ENCODE measurements around the gene CDH23. TPM values are rescaled to one million over a fixed set of nuclear protein-coding genes. Genes with fewer than 3 reads are reported as not detected.
A peak's percentile ranks its signal among the peaks of the same experiment; 100 is the strongest.

The CDH23 gene
- total RNA-seq, 2 donors from 2014 or later = 0.06 TPM; not detected in 1

DNA sequence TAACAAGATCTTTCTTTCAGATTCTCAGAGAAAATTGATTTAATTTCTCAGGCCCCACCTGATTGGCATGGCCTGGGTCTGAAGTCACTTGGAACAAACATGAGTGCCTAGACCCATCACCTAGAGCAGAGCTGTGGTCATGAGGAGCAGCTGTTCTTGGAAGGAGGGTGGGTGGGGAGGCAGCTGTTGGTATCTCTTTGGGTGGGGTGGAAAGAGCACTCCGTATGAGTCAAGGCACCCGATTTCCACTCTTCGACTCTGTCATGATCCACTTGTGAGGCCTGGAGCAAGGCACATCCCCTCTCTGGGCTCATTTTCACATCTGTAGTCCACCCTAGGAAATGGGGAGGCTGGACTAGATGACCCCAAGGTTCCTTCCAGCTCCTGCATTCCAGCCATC is 166.2 kb downstream of the CDH23 start:
- H3K36me3 Mint-ChIP-seq = no peaks in the 10 kb centered on the region
- ATAC-seq (no peak), DNase-seq (ENCODE audit: low spot score) (no peak)
- no peak overlapping the region for H3K27ac Mint-ChIP-seq
- H3K4me3 Mint-ChIP-seq = no peak overlapping the region
- no peaks in the 10 kb centered on the region for H3K9me3 Mint-ChIP-seq
- peaks cover 23 to 32% of the 10 kb centered on the region in 2 donors for H3K27me3 Mint-ChIP-seq
- no peaks in the 10 kb centered on the region for H3K4me1 Mint-ChIP-seq (ENCODE audit: low read depth in 2 of 2)

DNA sequence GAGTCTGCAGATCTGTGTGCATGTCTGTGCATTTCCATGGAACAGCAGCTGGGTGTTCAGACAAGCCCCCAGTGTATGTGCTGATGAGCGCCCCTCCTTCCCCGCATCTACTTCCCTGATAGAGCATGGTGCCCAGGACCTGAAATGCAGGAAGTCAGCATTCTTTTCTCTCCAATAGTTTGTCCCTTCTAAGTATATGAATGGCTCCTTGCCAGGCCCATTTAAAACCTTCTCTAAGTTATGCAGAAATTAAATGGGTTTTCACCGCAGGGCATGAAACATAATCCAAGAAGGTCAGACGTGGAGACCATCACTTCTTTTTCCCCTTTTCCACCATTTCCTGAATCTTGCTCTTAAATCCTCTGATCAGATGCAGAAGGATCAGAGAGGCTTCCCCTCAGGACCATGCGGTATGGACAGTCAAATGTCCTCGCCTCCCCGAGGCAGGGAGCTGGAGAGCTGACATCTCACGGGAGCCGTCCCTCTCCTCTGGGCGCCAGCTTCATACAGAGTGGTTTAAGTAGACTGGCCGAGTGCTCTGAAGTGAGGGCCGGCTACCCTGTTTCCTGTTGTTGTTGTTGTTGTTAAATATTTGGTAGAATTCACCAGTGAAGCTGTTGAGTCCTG is 167.6 kb downstream of the CDH23 start:
- Mint-ChIP-seq H3K4me3 (no peak overlapping the region), H3K36me3 (no peaks in the 10 kb centered on the region), H3K9me3 (no peaks in the 10 kb centered on the region), H3K4me1 (ENCODE audit: low read depth in 2 of 2) (no peaks in the 10 kb centered on the region), H3K27ac (no peak overlapping the region), H3K27me3 (peaks cover 15 to 20% of the 10 kb centered on the region in 2 donors)
- ATAC-seq (no peak), DNase-seq (ENCODE audit: low spot score) (no peak)

DNA sequence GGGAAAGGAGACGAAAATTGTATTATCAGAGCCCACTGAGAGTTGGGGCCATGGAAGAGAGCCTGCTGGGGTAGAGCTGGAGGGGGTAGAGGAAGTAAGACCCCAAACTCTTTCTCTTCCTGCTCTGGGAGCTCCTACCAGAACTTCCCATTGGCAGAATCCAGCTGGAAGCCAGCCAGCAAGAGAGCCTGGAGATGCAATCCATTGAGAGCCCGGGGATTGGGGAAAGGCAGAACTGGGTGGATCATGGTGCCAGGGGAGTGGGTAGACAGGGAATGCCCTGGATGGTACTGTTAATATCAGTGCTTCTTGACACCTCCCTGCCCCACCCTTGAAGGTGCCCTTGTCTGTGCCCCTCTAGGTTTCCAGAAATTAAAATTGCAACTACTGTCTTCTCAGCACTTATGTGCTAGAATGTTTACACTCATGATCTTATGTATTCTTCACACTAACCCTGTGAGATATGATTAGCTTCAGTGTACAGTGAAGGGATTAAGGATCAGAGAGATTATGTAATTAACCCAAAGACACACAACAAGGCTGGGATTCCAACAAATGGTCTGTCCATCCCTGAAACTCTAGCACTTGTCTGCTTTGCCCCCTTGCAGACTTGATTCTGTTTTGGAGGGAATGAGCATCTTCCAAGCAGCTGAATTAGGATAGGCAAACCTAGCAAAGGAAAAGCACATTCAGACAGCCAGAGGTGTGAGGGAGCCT is 168.7 kb downstream of the CDH23 start:
- no peak overlapping the region for H3K27ac Mint-ChIP-seq
- no peak for DNase-seq (ENCODE audit: low spot score)
- peaks cover 9% of the 10 kb centered on the region in 2 donors for H3K27me3 Mint-ChIP-seq
- no peaks in the 10 kb centered on the region for H3K9me3 Mint-ChIP-seq
- no peak for ATAC-seq
- H3K4me1 Mint-ChIP-seq (ENCODE audit: low read depth in 2 of 2) = no peaks in the 10 kb centered on the region
- H3K36me3 Mint-ChIP-seq = no peaks in the 10 kb centered on the region
- H3K4me3 Mint-ChIP-seq = no peak overlapping the region

DNA sequence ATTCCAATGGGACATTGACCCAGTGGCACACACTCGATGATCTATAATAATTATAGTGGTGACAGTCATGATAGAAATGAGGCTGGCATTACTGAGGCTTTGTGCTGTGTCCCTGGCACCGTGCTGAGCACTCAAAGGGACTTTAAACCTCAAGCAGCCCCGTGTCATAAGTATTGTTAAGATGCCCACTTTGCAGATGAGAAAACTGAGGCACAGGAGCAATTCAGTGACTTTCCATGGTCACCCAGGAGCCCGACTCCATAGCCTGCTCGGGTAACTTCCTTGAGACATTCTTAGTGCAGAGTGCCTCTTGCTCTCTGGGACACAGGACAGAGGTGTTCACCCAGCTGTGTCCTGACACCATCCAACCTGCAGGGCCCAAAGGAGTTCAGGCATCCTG is 170.3 kb downstream of the CDH23 start:
- ATAC-seq = no peak
- Mint-ChIP-seq H3K36me3 (no peaks in the 10 kb centered on the region), H3K9me3 (no peaks in the 10 kb centered on the region), H3K4me1 (ENCODE audit: low read depth in 2 of 2) (no peaks in the 10 kb centered on the region), H3K27me3 (peaks cover 0 to 3% of the 10 kb centered on the region in 2 donors), H3K4me3 (no peak overlapping the region), H3K27ac (no peak overlapping the region)
- no peak for DNase-seq (ENCODE audit: low spot score)

DNA sequence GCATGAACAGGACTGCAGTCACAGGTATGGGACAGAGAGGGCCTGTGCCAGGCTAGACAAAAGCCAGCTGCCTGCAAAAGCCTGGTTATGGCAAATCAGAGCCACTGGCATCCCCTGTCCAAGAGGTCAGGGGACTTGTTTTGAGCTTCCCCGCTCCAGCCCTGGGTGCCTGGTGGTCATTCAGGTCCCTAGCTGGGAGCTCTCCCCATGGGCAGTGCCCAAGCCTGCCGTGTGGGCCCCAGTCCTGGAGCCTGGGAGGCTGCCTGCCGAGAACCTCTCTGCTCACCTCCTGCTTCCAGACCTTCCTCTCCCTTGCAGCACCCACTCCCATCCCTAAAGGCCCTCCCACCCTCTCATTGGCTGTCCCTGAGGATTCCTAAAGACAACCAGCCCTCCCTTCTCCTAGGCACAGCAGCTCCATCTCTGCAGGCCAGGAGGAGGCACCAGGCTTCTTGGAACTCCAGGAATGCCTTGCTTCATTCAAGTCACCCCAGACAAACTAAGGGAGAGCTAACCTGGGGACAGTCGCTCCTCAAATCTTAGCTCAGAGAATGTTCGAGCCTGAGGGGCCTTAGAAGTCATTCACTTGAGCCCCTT is 172.3 kb downstream of the CDH23 start:
- Mint-ChIP-seq H3K4me3 (no peak overlapping the region), H3K9me3 (no peaks in the 10 kb centered on the region), H3K27ac (no peak overlapping the region), H3K36me3 (no peaks in the 10 kb centered on the region), H3K27me3 (peaks cover 0 to 3% of the 10 kb centered on the region in 2 donors), H3K4me1 (ENCODE audit: low read depth in 2 of 2) (no peaks in the 10 kb centered on the region)
- DNase-seq (ENCODE audit: low spot score) (no peak), ATAC-seq (peak in 1 of 2 donors; percentile 8)

DNA sequence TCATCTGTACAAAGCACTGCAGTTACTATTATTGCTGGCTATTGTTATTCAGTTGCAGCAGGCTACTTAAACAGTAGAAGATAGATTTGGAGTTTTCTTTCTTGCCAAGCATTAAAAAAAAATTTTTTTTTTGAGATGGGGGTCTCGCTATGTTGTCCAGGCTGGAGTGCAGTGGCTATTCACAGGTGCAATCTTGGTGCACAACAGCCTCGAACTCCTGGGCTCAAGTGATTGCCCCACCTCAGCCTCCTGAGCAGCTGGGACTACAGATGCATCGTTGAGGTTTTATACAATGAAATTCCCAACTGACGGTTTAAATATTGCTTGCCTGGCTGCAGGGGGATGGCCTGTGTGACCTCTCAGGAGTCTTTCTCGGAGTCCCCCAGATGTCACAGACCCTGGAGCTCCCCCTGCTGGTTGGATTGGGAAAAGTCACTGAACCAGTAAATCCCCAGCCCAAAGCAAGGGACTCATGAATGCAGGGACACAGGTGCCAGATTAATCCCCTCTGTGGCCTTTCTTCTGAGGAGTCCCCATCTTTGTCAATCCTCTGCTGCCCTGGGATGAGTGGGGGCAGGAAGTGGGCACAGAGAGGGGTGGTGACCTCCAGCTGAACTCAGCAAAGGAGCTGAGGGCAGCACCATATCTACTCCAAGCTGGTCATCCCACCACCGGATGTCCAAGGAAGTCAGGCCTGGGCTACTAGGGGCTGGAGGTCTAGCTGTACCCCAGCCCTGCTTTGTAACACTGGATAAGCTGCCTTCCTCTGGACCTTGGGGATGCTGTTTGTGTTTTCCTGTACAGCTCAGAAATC is 173.3 kb downstream of the CDH23 start:
- Mint-ChIP-seq H3K27ac (peak overlapping the region in 1 of 2 donors; percentile 50), H3K4me3 (no peak overlapping the region), H3K9me3 (no peaks in the 10 kb centered on the region), H3K36me3 (no peaks in the 10 kb centered on the region), H3K27me3 (no peaks in the 10 kb centered on the region), H3K4me1 (ENCODE audit: low read depth in 2 of 2) (no peaks in the 10 kb centered on the region)
- DNase-seq (ENCODE audit: low spot score) (peak; percentile 84), ATAC-seq (no peak)

DNA sequence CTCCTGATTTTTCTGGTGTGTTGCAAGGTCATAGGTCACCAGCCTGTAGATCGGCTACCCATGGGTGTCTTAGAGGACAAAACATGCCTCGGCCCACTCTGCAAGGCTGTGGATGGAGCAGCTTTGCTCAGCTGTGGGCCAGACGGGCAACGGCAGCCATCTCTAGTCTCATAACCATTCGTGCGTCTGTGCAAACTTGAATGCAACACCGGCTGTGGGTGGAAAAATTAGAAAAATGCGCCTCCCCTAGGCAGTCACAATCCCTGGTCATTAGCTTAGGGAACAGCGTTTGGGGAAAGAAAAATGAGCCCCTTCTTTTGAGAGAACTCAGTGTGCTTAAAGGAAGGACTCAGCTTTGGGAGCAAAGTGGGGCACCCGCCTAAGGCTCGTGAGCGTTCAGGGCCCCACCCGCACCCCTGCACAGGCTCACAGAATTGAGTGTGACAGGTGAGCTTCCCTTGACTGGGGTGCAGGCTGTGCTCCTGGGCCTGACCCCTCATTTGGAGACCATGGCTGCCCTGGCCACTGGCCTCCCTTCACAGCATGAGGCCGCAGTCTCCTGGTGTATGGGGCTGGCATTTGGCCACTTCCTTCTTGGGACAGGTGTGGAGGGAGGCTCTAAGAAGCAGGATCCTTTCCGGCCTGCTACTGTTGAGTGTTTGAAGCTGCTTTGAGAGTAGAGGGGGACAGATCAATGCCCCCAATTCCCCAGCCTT is 174.9 kb downstream of the CDH23 start:
- Mint-ChIP-seq H3K9me3 (no peaks in the 10 kb centered on the region), H3K4me3 (no peak overlapping the region), H3K27ac (no peak overlapping the region), H3K27me3 (no peaks in the 10 kb centered on the region), H3K4me1 (ENCODE audit: low read depth in 2 of 2) (no peaks in the 10 kb centered on the region), H3K36me3 (no peaks in the 10 kb centered on the region)
- DNase-seq (ENCODE audit: low spot score) (no peak), ATAC-seq (no peak)

DNA sequence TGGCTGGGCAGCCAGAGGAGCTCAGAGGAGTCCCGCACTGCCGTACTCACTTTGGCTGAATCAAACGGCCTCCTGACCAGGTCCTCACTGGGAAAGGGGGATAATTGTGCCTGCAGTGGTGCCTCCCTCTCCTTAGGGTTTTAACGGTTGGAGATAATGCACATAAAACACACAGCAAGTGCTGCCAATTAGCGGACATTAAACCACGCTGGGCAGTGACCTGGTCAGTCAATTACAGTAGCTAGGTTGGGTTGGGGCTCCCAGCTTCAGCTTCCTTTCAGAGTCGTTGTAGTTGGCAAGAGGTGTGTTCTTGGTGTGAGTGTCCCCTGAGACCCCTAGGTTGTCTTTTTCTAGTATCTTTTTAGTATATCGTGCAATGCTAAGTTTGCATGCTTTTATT is 176.2 kb downstream of the CDH23 start:
- H3K9me3 Mint-ChIP-seq = no peaks in the 10 kb centered on the region
- H3K4me3 Mint-ChIP-seq = no peak overlapping the region
- no peaks in the 10 kb centered on the region for H3K4me1 Mint-ChIP-seq (ENCODE audit: low read depth in 2 of 2)
- DNase-seq (ENCODE audit: low spot score) (no peak), ATAC-seq (no peak)
- H3K27ac Mint-ChIP-seq = no peak overlapping the region
- no peaks in the 10 kb centered on the region for H3K36me3 Mint-ChIP-seq
- H3K27me3 Mint-ChIP-seq = peaks cover 0 to 4% of the 10 kb centered on the region in 2 donors

DNA sequence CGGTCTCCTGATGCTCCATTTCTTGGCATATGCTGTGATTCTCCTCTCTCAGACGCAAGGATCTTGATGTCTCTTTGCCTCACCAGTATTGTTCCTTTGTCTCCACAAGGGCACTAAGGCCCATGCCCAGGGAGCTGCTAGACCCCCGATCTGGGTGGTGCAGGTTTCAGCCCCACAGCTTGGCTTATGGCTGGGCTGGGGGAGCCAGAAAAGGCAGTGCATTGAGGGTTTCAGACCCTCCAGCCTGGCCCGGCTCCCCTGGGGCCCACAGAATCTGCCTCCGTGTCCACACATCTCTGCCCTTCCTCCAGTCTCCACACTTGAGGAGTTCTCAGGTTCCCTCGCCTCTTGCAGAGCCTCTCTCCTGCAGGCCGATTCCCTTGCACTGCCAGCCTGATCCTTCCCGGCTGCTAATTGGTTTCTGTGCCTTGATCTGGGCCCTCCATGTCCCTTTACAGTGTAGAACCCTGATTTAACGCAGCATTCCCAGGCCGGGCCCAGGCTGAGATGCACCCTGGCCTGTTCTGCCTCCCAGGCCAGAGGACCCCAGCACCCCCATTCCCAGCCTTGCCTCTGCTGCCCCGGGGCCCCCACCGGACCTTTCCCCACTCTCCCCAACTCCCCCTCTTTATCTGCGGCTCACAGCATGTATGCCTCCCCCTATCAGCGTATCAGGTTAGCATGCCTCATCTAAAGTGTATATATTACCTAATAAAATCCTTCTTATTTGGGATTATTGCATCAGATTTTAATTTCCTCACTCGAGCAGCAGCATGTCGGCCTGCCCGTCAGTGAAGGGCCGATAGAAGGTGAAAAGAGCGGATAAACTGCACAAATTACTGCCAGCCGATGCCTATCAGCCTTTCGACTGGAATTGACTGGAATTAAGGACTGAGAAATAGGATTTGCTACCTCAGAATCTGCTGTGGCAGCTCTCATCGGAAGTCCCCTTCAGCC is 177.1 kb downstream of the CDH23 start:
- no peak for DNase-seq (ENCODE audit: low spot score)
- Mint-ChIP-seq H3K27ac (no peak overlapping the region), H3K36me3 (no peaks in the 10 kb centered on the region), H3K4me3 (no peak overlapping the region), H3K4me1 (ENCODE audit: low read depth in 2 of 2) (no peaks in the 10 kb centered on the region), H3K9me3 (no peaks in the 10 kb centered on the region), H3K27me3 (peaks cover 0 to 4% of the 10 kb centered on the region in 2 donors)
- no peak for ATAC-seq

DNA sequence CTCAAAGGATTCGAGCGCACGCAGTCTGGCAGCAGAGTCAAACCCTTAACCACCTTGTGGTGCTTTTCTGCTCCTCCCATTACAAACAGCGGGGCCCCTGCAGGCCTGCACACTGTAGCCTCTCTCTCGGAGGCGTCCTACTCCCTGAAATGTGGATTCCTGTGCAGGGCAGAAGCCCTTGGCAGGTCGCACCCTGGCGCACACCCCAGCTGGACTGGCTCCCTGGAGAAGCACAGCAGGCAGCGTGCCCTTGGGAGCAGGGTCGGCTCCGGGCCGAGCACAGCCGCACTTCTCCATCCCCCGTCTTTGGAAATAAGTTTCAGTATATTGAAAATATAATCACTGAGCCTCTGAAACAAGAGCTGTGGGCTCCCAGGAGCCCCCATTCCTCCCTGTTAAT is 178.7 kb downstream of the CDH23 start:
- Mint-ChIP-seq H3K36me3 (no peaks in the 10 kb centered on the region), H3K4me3 (no peak overlapping the region), H3K9me3 (no peaks in the 10 kb centered on the region), H3K27ac (no peak overlapping the region), H3K4me1 (ENCODE audit: low read depth in 2 of 2) (no peaks in the 10 kb centered on the region), H3K27me3 (peaks cover 0 to 4% of the 10 kb centered on the region in 2 donors)
- ATAC-seq = no peak
- no peak for DNase-seq (ENCODE audit: low spot score)

DNA sequence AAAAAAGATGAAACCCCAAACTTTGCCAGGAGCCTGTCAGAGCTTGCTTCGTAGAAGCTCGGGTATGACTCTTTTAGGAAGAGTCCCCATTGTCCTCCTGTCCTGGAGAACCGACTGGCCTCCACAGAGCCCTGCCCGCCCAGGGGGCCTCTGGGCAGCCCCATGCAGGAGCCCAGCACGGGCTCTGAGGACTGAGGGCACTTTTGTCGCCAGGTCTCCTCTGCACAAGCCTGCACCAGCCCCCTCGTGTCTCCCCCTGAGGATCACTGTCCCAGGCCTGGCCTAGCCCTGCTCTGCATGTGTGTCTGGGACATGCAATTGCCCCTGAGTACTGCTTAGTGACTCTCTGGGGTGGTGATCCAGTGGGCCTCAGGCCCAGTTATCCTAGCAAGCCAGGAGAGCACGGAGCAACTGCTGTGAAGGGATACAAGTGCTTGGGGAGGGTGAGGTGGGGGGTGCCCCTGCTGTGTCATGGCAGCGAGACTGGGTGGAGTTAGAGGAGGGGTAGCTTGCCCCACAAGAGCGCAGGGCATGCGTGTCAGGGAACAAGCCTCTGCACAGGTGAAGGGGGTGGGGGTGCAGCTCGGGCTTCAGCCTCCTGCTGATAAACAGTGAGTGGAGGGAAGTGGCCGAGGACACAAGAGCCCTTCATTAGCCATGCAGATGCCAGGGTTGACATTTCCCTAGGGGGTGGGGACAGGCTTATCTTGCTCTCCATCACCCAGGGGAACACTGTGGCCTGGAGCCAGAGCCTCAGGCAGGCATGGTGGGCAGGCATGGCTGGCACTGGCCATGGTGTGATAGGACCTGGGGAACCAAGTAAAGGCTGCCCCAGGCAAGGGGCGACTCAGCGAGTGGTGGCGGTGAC is 179.4 kb downstream of the CDH23 start:
- peaks cover 0 to 4% of the 10 kb centered on the region in 2 donors for H3K27me3 Mint-ChIP-seq
- H3K4me1 Mint-ChIP-seq (ENCODE audit: low read depth in 2 of 2) = no peaks in the 10 kb centered on the region
- no peak for DNase-seq (ENCODE audit: low spot score)

DNA sequence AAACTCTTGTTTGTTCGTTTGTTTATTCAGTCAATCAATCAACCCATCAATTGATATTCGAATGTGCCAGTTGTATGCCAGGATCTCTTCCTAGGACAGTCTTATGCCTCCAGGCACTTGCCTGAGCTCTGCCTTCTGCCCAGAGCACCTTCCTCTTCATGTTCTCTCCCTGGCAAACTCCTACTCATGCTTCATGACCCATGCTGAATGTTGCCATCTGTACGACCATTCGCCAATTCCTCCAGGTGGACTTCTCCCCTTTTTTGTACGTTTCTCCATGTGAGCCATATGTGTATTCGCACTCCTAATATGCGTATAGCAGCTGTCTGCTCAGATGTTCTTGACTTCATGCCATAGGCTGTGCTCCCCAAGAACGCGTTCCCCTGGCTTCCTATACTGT is 180.1 kb downstream of the CDH23 start:
- no peak for ATAC-seq
- Mint-ChIP-seq H3K36me3 (no peaks in the 10 kb centered on the region), H3K27me3 (peaks cover 0 to 4% of the 10 kb centered on the region in 2 donors), H3K27ac (no peak overlapping the region), H3K9me3 (no peaks in the 10 kb centered on the region), H3K4me3 (no peak overlapping the region), H3K4me1 (ENCODE audit: low read depth in 2 of 2) (no peaks in the 10 kb centered on the region)
- DNase-seq (ENCODE audit: low spot score) = no peak

More for the DNA sequence above, 179.4 kb downstream of the CDH23 start:
- H3K4me3 Mint-ChIP-seq = no peak overlapping the region
- H3K9me3 Mint-ChIP-seq = no peaks in the 10 kb centered on the region
- H3K36me3 Mint-ChIP-seq = no peaks in the 10 kb centered on the region
- ATAC-seq = no peak
- no peak overlapping the region for H3K27ac Mint-ChIP-seq

Measured in natural killer cell treated with Interleukin-12 subunit alpha and Interleukin-12 subunit beta and Interleukin-15 and Interleukin-18, amount 100 ng/mL, for 72 hours (primary cell).